Memory B cell (primary cell): ENCODE results near the gene TMEM171.

Experiments used
- ATAC-seq: fragments of 150-1000 bp; cut with Tn5 transposase; 2 replicates; pipeline ENCODE4 v1.10.0; 2021; ENCODE audit warnings: low read depth, mild to moderate bottlenecking, moderate library complexity
- DNase-seq, 2 donors: peaks; one replicate each; pipeline ENCODE4 v3.0.0; 2022; ENCODE audit warnings: low spot score in 2 of 2
- H3K27ac Mint-ChIP-seq: one replicate; pipeline ENCODE4 v1.8.0; 2022; ENCODE audit warnings: mild to moderate bottlenecking, moderate library complexity, mixed read lengths
- H3K27me3 Mint-ChIP-seq: one replicate; pipeline ENCODE4 v1.8.0; 2022; ENCODE audit warnings: mixed read lengths
- H3K36me3 Mint-ChIP-seq: one replicate; pipeline ENCODE4 v1.8.0; 2022; ENCODE audit warnings: mild to moderate bottlenecking, mixed read lengths
- H3K4me1 Mint-ChIP-seq: one replicate; pipeline ENCODE4 v1.8.0; 2022; ENCODE audit warnings: mixed read lengths
- H3K4me3 Mint-ChIP-seq: one replicate; pipeline ENCODE4 v1.8.0; 2022; ENCODE audit warnings: mild to moderate bottlenecking, moderate library complexity, mixed read lengths
- H3K9me3 Mint-ChIP-seq: one replicate; pipeline ENCODE4 v1.8.0; 2022; ENCODE audit warnings: mixed read lengths

Gene TMEM171

DNA sequence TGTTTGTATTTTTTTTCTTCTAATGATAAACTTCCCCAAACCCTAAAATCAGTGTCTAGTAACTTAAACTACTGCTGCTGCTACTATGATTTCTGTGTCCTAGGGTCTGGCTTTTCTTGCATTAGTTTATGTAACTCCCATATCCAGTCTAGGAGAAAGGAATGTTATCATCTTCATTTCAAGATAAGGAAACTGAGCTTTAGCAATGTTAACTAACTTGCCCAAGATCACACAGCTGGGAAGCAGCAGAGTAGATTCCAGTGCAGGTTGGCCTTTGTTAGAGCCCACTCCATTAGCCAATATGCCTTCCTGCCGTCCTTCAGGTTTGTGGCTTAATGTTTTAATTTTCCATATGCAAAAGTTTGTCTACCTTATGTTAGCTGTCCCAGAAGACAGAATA lies 10.4 kb downstream of the TMEM171 start:
- Mint-ChIP-seq H3K4me3 (no peak overlapping the region), H3K27ac (no peak overlapping the region), H3K27me3 (peaks cover 19% of the 10 kb centered on the region), H3K36me3 (no peaks in the 10 kb centered on the region), H3K4me1 (no peaks in the 10 kb centered on the region), H3K9me3 (no peaks in the 10 kb centered on the region)
- DNase-seq, result no peak
- no peak for ATAC-seq

DNA sequence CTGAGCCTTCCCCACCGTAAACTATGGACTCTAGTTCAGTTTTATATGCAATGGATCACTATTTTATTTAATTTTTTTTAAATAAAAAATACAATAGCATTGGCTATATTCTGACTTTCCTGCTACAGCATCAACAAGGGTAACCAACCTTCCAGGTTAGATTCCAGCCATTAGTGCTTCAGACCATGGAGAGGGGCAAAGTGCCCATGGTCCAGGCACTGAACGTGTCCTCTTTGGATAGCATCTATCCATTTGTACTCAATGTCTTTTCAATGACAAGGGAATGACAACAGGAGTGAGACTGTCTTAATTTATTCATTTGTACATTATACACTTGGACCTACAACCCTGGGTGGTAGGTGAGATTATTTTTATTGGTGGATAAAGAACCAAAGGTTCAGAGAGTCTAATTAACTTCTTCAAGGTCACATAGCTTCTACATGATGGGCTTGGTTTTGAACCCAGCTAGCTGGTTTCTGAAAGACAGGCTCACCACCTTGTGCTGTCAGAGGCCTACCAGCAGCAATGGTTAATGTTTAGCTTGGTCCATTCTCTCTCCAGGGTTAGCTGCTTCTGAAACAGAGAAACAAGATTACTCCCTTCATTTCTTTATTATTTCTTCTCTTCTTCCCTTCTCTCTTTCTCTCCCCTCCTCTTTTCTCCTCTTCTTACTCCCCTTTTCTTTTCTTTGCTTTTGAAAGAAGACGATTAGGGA lies 11.5 kb downstream of the TMEM171 start:
- H3K4me3 Mint-ChIP-seq, result no peak overlapping the region
- ATAC-seq (no peak), DNase-seq (no peak)
- H3K4me1 Mint-ChIP-seq, result no peaks in the 10 kb centered on the region
- H3K27me3 Mint-ChIP-seq, result peaks cover 17% of the 10 kb centered on the region
- H3K9me3 Mint-ChIP-seq, result no peaks in the 10 kb centered on the region
- no peak overlapping the region for H3K27ac Mint-ChIP-seq
- no peaks in the 10 kb centered on the region for H3K36me3 Mint-ChIP-seq

- no peak overlapping the region for H3K27ac Mint-ChIP-seq
- H3K9me3 Mint-ChIP-seq, result no peaks in the 10 kb centered on the region
- H3K4me1 Mint-ChIP-seq, result no peaks in the 10 kb centered on the region
- no peak overlapping the region for H3K4me3 Mint-ChIP-seq
- H3K27me3 Mint-ChIP-seq, result peaks cover 17% of the 10 kb centered on the region
- ATAC-seq (no peak), DNase-seq (no peak)
- H3K36me3 Mint-ChIP-seq, result no peaks in the 10 kb centered on the region
Measured at GRCh38 chr5:73132759-73133158, 12.4 kb downstream of the TMEM171 start.

DNA sequence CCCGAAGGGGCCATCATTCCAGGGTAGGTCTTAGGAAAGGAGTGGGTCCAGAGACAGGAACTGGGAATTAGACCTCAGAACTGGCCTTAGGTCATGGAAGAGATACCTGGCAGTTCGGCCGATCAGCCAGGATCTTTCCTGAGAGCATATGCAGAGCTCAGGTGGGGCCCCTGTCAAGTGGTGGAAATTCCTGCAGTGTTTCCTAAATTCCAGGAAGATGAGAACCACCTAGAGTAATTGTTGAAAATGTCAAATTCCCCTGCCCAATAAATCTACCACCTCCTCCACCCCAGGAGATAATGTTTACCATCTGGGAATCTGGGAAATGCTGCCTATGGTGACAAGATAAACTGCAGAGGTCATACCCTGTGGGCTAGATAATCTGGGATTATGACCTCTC lies 14.6 kb downstream of the TMEM171 start:
- ATAC-seq, result no peak
- H3K9me3 Mint-ChIP-seq, result no peaks in the 10 kb centered on the region
- DNase-seq, result no peak
- H3K4me1 Mint-ChIP-seq, result no peaks in the 10 kb centered on the region
- peaks cover 14% of the 10 kb centered on the region for H3K27me3 Mint-ChIP-seq
- no peaks in the 10 kb centered on the region for H3K36me3 Mint-ChIP-seq
- no peak overlapping the region for H3K4me3 Mint-ChIP-seq
- H3K27ac Mint-ChIP-seq, result no peak overlapping the region

DNA sequence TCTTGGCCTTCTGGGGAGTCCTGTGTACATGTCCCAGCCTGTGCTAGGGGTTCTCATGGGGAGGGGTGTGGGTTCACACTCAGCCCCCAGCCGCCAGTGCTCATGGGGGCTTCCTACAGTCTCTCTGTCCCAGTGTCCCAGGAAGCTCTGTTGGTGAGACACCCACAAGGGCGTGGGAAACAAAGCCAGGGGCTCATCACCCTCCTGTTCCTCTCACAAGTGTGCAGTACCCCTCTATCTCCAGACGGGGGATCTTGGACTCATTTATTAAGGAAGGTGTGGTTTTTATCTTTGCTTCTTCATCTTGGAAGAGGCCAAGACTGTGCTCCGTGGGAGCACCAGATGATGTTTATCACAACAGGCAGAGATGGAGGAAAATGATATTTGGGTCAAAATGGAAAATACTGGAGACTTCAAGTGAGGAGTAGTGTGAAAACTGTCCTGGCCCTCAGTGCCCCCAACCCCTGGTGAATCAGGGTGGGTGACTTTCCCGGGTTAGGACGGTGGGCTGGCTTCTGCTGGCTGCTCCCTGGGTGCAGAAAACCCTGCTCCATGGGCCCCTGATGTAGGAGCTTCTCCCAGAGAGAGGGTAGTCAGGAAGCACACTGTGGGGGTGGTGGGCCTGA lies 15.2 kb downstream of the TMEM171 start:
- H3K4me3 Mint-ChIP-seq, result no peak overlapping the region
- no peaks in the 10 kb centered on the region for H3K36me3 Mint-ChIP-seq
- DNase-seq, result no peak
- ATAC-seq, result no peak
- H3K27ac Mint-ChIP-seq, result no peak overlapping the region
- no peaks in the 10 kb centered on the region for H3K4me1 Mint-ChIP-seq
- H3K9me3 Mint-ChIP-seq, result no peaks in the 10 kb centered on the region
- H3K27me3 Mint-ChIP-seq, result peaks cover 13% of the 10 kb centered on the region

- H3K4me3 Mint-ChIP-seq, result no peak overlapping the region
- H3K36me3 Mint-ChIP-seq, result no peaks in the 10 kb centered on the region
- H3K9me3 Mint-ChIP-seq, result no peaks in the 10 kb centered on the region
- DNase-seq, result no peak
- H3K27me3 Mint-ChIP-seq, result peaks cover 13% of the 10 kb centered on the region
- H3K27ac Mint-ChIP-seq, result no peak overlapping the region
- no peaks in the 10 kb centered on the region for H3K4me1 Mint-ChIP-seq
- ATAC-seq, result no peak
Measured at GRCh38 chr5:73136055-73136562, 15.7 kb downstream of the TMEM171 start.

DNA sequence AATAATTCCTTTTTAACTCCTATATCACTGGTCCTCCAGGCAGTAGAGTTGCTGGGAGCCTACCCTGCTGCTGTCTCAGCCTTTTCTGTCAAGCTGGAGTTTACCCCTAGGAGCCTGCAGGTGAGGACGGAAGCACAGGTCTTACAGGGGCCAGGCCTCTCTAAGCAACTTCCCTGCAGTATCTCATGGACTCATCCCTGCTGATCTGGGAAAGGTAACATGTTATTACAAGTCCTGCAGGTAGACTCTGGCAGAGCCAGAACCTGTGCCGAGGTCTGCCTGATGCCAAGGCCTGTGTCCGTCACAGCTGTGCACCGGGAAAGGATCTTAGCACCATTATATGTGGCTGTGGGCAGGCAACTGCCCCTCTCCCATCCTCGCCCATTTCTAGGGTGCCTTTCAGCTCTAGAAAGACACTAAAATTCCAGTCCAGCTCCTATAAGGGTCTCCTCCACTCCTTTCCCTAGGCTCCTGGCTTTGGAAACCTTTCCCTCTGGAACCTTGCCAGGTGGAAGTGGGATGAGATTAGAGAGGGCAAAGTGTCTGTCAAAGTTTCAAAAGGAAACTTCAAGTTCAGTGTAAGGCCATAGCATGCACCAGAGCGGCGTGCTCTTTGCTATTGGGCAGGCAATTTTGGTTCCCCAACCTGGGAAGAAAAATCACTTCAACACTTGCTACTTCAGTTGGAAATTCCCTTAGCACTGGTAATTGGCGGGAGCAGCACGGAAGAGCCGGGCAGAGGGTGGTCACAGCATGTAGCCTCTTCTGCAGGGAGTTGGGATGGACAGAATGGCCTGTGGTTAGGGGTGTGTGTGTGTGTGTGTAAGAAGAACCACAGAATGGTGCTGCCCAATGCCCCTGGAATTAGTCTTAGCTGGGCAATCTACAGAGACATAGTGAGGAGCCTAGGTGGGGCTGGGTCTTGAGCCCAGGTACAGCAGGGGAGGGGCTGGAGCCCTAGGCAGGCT lies 17.5 kb downstream of the TMEM171 start:
- DNase-seq, result no peak
- no peak for ATAC-seq
- no peak overlapping the region for H3K27ac Mint-ChIP-seq
- no peaks in the 10 kb centered on the region for H3K4me1 Mint-ChIP-seq
- no peaks in the 10 kb centered on the region for H3K9me3 Mint-ChIP-seq
- no peaks in the 10 kb centered on the region for H3K36me3 Mint-ChIP-seq
- H3K27me3 Mint-ChIP-seq, result peaks cover 14% of the 10 kb centered on the region
- H3K4me3 Mint-ChIP-seq, result no peak overlapping the region

DNA sequence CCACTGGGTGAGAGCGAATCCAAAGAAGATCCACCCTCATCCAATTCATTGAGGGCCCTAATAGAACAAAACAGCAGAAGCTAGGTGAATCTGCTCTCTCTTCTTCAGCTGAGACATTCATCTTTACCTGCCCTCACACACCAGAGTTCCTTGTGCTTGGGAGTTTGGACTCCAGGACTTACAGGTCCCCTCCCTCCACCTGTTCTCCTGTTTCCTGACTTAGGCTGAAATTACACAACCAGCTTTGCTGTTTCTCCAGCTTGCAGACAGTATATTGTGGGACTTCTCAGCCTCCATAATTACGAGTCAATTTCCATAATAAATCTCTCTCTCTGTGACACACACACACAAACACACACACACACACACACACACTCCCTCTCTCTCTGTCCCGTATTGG lies 19.1 kb downstream of the TMEM171 start:
- Mint-ChIP-seq H3K36me3 (no peaks in the 10 kb centered on the region), H3K27ac (no peak overlapping the region), H3K4me1 (no peaks in the 10 kb centered on the region), H3K27me3 (peaks cover 14% of the 10 kb centered on the region), H3K4me3 (no peak overlapping the region), H3K9me3 (no peaks in the 10 kb centered on the region)
- ATAC-seq (no peak), DNase-seq (no peak)

DNA sequence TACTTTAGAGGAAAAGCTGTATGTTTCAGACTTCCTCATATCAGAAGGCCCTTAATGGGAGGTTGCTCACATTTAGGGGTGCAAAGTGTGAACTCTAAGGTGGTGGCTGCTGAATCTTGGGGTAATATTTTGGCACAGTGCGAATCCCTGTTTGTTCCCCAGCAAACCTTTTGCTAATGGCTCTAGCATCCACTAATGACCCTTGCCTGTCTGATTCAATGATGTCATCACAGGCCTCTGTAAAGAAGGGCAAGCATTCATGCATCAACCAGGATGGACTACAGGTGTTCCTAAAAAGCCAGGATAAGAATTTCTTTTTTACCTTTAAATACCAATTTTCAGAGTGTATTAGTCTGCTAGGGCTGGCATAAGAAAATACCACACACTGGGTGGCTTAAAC lies 20.4 kb downstream of the TMEM171 start:
- no peaks in the 10 kb centered on the region for H3K36me3 Mint-ChIP-seq
- ATAC-seq (no peak), DNase-seq (no peak)
- no peaks in the 10 kb centered on the region for H3K4me1 Mint-ChIP-seq
- peaks cover 7% of the 10 kb centered on the region for H3K27me3 Mint-ChIP-seq
- H3K4me3 Mint-ChIP-seq, result no peak overlapping the region
- no peaks in the 10 kb centered on the region for H3K9me3 Mint-ChIP-seq
- H3K27ac Mint-ChIP-seq, result no peak overlapping the region

DNA sequence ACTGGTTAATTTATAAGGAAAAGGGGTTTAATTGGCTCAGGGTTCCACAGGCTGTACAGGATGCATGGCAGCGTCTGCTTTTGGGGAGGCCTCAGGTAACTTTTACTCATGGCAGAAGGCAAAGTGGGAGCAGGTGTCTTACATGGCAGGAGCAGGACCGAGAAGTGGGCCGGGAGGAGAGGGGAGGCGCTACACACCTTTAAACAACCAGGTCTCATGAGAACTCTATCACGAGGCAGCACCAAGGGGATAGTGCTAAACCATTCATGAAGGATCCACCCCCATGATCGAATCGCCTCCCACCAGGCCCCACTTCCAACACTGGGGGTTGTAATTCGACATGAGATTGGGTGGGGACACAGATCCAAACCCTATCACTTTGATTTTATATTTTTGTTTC lies 21.7 kb downstream of the TMEM171 start:
- Mint-ChIP-seq H3K4me3 (no peak overlapping the region), H3K9me3 (no peaks in the 10 kb centered on the region), H3K4me1 (no peaks in the 10 kb centered on the region), H3K27me3 (peaks cover 10% of the 10 kb centered on the region), H3K36me3 (no peaks in the 10 kb centered on the region), H3K27ac (no peak overlapping the region)
- DNase-seq, result no peak
- no peak for ATAC-seq

DNA sequence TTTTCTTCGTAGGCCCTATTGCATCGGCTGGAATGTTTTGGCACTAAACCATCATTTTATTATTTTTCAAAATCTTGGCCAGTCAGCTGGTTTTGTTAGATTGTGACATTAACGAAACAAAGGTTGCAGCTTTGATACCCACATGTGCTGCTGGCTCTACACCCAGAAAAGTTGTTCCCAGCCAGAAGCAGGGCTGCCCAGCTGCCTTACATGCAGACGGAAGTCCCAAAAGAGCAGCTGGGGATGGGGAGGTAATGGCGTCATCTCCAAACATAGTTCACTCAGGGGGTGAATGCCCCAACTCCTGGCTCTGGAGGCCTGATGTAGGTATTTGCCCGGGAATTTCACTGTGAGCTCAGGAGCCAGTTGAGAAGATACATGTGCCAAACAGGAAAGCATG lies 23.3 kb downstream of the TMEM171 start:
- no peak overlapping the region for H3K4me3 Mint-ChIP-seq
- no peaks in the 10 kb centered on the region for H3K36me3 Mint-ChIP-seq
- DNase-seq (no peak), ATAC-seq (no peak)
- H3K9me3 Mint-ChIP-seq, result no peaks in the 10 kb centered on the region
- H3K27ac Mint-ChIP-seq, result no peak overlapping the region
- H3K27me3 Mint-ChIP-seq, result peaks cover 7% of the 10 kb centered on the region
- H3K4me1 Mint-ChIP-seq, result no peaks in the 10 kb centered on the region

- no peaks in the 10 kb centered on the region for H3K36me3 Mint-ChIP-seq
- H3K27ac Mint-ChIP-seq, result no peak overlapping the region
- DNase-seq (no peak), ATAC-seq (no peak)
- peaks cover 21% of the 10 kb centered on the region for H3K27me3 Mint-ChIP-seq
- H3K9me3 Mint-ChIP-seq, result peaks cover under 1% of the 10 kb centered on the region
- no peak overlapping the region for H3K4me3 Mint-ChIP-seq
- peaks cover 9% of the 10 kb centered on the region for H3K4me1 Mint-ChIP-seq
Measured at GRCh38 chr5:73149540-73149939, 29.2 kb downstream of the TMEM171 start.

DNA sequence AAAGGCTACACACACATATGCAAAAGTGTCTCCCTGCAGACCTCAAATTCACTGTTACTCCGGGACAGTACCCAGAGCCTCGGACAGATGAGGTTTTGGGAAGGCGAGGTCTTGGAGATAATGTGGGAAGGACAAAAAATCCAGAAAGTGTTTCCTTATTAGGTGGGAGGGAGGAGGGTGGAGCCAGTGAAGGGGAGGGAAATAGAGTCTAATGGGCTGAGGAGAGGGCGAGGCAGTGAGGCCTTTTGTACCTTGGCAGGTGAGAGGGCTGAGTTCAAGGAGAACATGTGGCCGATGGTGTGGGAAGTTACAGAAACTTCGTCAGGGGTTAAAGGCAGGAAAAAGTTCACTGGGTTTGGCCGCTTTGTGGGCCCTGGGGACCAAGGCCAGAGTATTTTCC lies 30.5 kb downstream of the TMEM171 start:
- no peaks in the 10 kb centered on the region for H3K36me3 Mint-ChIP-seq
- peaks cover 9% of the 10 kb centered on the region for H3K4me1 Mint-ChIP-seq
- peaks cover 2% of the 10 kb centered on the region for H3K9me3 Mint-ChIP-seq
- H3K4me3 Mint-ChIP-seq, result no peak overlapping the region
- H3K27ac Mint-ChIP-seq, result no peak overlapping the region
- H3K27me3 Mint-ChIP-seq, result peaks cover 24% of the 10 kb centered on the region
- DNase-seq, result no peak
- ATAC-seq, result no peak

DNA sequence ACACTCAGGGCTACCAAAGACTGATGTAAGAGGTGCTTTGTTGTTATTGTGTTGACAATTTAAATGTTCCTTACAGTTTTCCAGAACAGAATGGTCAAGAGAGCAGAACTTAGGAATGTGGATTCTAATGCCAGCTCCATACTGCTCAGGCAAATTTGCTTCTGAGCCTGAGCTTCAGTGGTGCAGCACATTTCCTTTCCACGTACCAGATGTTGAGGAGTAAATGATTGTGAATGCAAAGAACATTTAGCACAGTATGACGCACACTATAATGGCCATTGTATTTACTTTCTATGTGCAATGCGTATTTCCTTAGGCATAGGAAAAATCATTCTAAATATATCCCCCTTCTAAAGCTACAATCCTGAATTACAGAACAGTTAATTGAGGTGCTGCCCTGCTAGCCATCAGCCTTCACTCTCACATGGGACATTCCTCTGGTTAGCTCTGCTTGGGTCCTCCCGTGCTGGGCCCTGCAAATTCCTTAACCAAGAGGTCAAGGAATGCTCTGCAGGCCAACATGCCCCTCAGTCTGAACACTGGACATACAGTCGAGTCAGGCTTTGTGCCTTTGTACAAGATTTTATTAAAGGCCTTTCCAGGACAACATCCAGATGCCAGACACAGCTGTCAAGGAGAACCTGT lies 31.5 kb downstream of the TMEM171 start:
- H3K4me3 Mint-ChIP-seq, result no peak overlapping the region
- no peak for ATAC-seq
- no peaks in the 10 kb centered on the region for H3K36me3 Mint-ChIP-seq
- H3K27ac Mint-ChIP-seq, result no peak overlapping the region
- no peak for DNase-seq
- H3K9me3 Mint-ChIP-seq, result peaks cover 2% of the 10 kb centered on the region
- H3K4me1 Mint-ChIP-seq, result peaks cover 9% of the 10 kb centered on the region
- peaks cover 28% of the 10 kb centered on the region for H3K27me3 Mint-ChIP-seq
